ENCODE data around the gene SHANK2.

GRCh38 chr11:71215425-71215965, 36.9 kb downstream of the SHANK2 start:
- no peak for TF ChIP-seq CTCF (conservative IDR thresholded peaks at IDR 0.05; ENCODE audit: low read depth, low read length)
- no peak for TF ChIP-seq BHLHE40 (IDR thresholded peaks at IDR 0.05; ENCODE audit: low read depth, low read length)
- no peak for TF ChIP-seq CHD1 (IDR thresholded peaks at IDR 0.05; ENCODE audit: low read depth, low read length)
- no peak for TF ChIP-seq POLR2A (IDR thresholded peaks at IDR 0.05; ENCODE audit: low read depth, low read length)
- TF ChIP-seq CEBPB (IDR thresholded peaks at IDR 0.05; ENCODE audit: low read depth, low read length), result no peak
- no peak for TF ChIP-seq FOS (IDR thresholded peaks at IDR 0.05; ENCODE audit: low read depth, low read length)
- TF ChIP-seq MXI1 (IDR thresholded peaks at IDR 0.05; ENCODE audit: borderline replicate concordance, low read depth, low read length), result no peak
